D721Med (cell line): Measurements from ENCODE around the gene C7orf25.

Source experiments
- DNase-seq: peaks from one replicate; pipeline ENCODE4 v3.0.0; 2011; ENCODE audit warnings: low spot score; ENCODE audit not compliant: insufficient read length
- FAIRE-seq: peaks from 2 replicates; lab custom pipeline; 2011; peaks lifted over from hg19 to GRCh38; lab: Jason Lieb, UNC
- CTCF ChIP-seq: IDR thresholded peaks from 2 replicates; pipeline ENCODE4 v1.5.1; 2012; ENCODE audit warnings: mild to moderate bottlenecking, control low read depth; ENCODE audit not compliant: insufficient read depth; ENCODE audit errors: missing control alignments

Gene C7orf25

GRCh38 chr7:42929449-42929848 lies 17.6 kb upstream of the C7orf25 start:
- no peak for FAIRE-seq
- no peak for DNase-seq
- TF ChIP-seq CTCF = no peak

- no peak for DNase-seq
- TF ChIP-seq CTCF = no peak
- no peak for FAIRE-seq
Measured at GRCh38 chr7:42928754-42929153, 16.9 kb upstream of the C7orf25 start.

- TF ChIP-seq CTCF = no peak
- DNase-seq (no peak), FAIRE-seq (no peak)
Measured at GRCh38 chr7:42926204-42926603, 14.3 kb upstream of the C7orf25 start.

GRCh38 chr7:42925630-42926029 lies 13.8 kb upstream of the C7orf25 start:
- DNase-seq (no peak), FAIRE-seq (no peak)
- no peak for TF ChIP-seq CTCF

- TF ChIP-seq CTCF = no peak
- FAIRE-seq (no peak), DNase-seq (no peak)
Measured at GRCh38 chr7:42924223-42924838, 12.5 kb upstream of the C7orf25 start.

- TF ChIP-seq CTCF = no peak
- DNase-seq (no peak), FAIRE-seq (no peak)
Measured at GRCh38 chr7:42922017-42922753, 10.3 kb upstream of the C7orf25 start.

- FAIRE-seq = no peak
- no peak for DNase-seq
- TF ChIP-seq CTCF = no peak
Measured at GRCh38 chr7:42915356-42915755, 3.5 kb upstream of the C7orf25 start.
